ENCODE data around the gene PPIP5K1. TPM values are rescaled to one million over a fixed set of nuclear protein-coding genes. Genes with fewer than 3 reads are reported as not detected.

The PPIP5K1 gene
- total and polyA plus RNA-seq, 2 of the 4 experiments (the other 2 are of a cell fraction), result 12.7 to 14.2 TPM

DNA sequence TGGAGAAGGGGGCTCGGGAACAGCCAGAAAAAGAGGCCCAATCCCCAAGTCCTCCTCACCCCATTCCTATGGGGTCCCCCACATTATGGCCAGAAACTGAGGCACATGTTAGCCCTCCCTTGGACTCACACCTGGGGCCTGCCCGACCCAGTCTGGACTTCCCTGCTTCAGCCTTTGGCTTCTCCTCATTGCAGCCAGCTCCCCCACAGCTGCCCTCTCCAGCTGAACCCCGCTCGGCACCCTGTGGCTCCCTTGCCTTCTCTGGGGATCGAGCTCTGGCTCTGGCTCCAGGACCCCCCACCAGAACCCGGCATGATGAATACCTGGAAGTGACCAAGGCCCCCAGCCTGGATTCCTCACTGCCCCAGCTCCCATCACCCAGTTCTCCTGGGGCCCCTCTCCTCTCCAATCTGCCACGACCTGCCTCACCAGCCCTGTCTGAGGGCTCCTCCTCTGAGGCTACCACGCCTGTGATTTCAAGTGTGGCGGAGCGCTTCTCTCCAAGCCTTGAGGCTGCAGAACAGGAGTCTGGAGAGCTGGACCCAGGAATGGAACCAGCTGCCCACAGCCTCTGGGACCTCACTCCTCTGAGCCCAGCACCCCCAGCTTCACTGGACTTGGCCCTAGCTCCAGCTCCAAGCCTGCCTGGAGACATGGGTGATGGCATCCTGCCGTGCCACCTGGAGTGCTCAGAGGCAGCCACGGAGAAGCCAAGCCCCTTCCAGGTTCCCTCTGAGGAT, 62.0 kb downstream of the PPIP5K1 start:
- Histone ChIP-seq H2BK5ac (ENCODE audit: low read depth, low read length, poor library complexity, severe bottlenecking) (no peak overlapping the region), H2BK120ac (ENCODE audit: low read depth, low read length) (no peak overlapping the region), H2AK5ac (ENCODE audit: low read depth, low read length) (no peak overlapping the region), H4K8ac (ENCODE audit: low read depth in 2 of 2, low read length in 2 of 2) (no peak overlapping the region), H3K36me3 (ENCODE audit: control insufficient read depth, insufficient read depth, low read length) (peaks cover 50% of the 10 kb centered on the region), H3K4me2 (ENCODE audit: low read depth, low read length) (no peak overlapping the region), H2AK9ac (replicated peaks; ENCODE audit: low read depth, low read length, poor library complexity) (no peak overlapping the region), H3K9me3 (ENCODE audit: control insufficient read depth, insufficient read depth, low read length) (no peaks in the 10 kb centered on the region), H2AFZ (replicated peaks; ENCODE audit: low read length, poor library complexity) (no peak overlapping the region), H3K23ac (ENCODE audit: low read depth, low read length) (no peak overlapping the region), H3K79me1 (ENCODE audit: low read depth in 1 of 2, low read length in 2 of 2) (peaks cover 4 to 53% of the 10 kb centered on the region in 2 experiments), H3K4me1 (ENCODE audit: control insufficient read depth, insufficient read depth, low read length) (peaks cover 3% of the 10 kb centered on the region), H3K4ac (ENCODE audit: low read depth, low read length) (no peak overlapping the region), H3K14ac (replicated peaks; ENCODE audit: low read depth, low read length) (no peak overlapping the region), H4K91ac (ENCODE audit: insufficient read depth, low read depth, low read length) (no peak overlapping the region), H3K9ac (ENCODE audit: low read depth, low read length) (no peak overlapping the region), H3K56ac (ENCODE audit: extremely low read depth, insufficient read depth, low read length) (no peak overlapping the region), H4K5ac (ENCODE audit: low read depth, low read length) (no peak overlapping the region), H2BK15ac (ENCODE audit: low read depth, low read length) (no peak overlapping the region), H4K20me1 (ENCODE audit: insufficient read depth, low read length) (peaks cover 37% of the 10 kb centered on the region), H3K27ac (ENCODE audit: insufficient read depth, low read length) (no peak overlapping the region), H3K27me3 (ENCODE audit: control insufficient read depth, insufficient read depth, low read length) (no peaks in the 10 kb centered on the region), H3K18ac (ENCODE audit: low read depth, low read length) (no peak overlapping the region), H3K4me3 (ENCODE audit: insufficient read depth, low read depth, low read length) (no peak overlapping the region), H3K9me1 (ENCODE audit: insufficient read depth, low read length) (peaks cover 29% of the 10 kb centered on the region), H2BK20ac (ENCODE audit: low read depth, low read length) (no peak overlapping the region)
- dilution Hi-C loops (cut with HindIII; ENCODE audit: low sequenced_read_pairs, unreplicated experiment), result no loop called here
- no peak for DNase-seq
- TF ChIP-seq ELK1 (IDR thresholded peaks at IDR 0.05; ENCODE audit: borderline replicate concordance, low read depth, low read length) (no peak), NFE2L2 (IDR thresholded peaks at IDR 0.05; ENCODE audit: low read depth, low read length) (no peak), RAD21 (IDR thresholded peaks at IDR 0.05; ENCODE audit: low read length) (no peak), CEBPB (IDR thresholded peaks at IDR 0.05; ENCODE audit: low read depth, low read length) (no peak), POLR2A (IDR thresholded peaks at IDR 0.05; ENCODE audit: low read depth, low read length) (no peak), CHD1 (IDR thresholded peaks at IDR 0.05; ENCODE audit: low read depth, low read length) (no peak), SMC3 (IDR thresholded peaks at IDR 0.05; ENCODE audit: low read depth, low read length) (no peak), MXI1 (IDR thresholded peaks at IDR 0.05; ENCODE audit: borderline replicate concordance, low read depth, low read length) (no peak), RFX5 (IDR thresholded peaks at IDR 0.05; ENCODE audit: low read depth, low read length) (no peak), MAFK (IDR thresholded peaks at IDR 0.05; ENCODE audit: low read depth, low read length) (no peak)
- TF ChIP-seq, protein P1, sequence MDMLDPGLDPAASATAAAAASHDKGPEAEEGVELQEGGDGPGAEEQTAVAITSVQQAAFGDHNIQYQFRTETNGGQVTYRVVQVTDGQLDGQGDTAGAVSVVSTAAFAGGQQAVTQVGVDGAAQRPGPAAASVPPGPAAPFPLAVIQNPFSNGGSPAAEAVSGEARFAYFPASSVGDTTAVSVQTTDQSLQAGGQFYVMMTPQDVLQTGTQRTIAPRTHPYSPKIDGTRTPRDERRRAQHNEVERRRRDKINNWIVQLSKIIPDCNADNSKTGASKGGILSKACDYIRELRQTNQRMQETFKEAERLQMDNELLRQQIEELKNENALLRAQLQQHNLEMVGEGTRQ (IDR thresholded peaks at IDR 0.05; ENCODE audit: low read depth, low read length), result no peak
- in situ Hi-C loops (cut with MboI; ENCODE audit: low sequenced_read_pairs), result no loop called here
- intact Hi-C loops (cut with micrococcal nuclease), result no loop called here
- no TSS peak for BruUV-seq (replicated peaks)
- ChIA-PET POLR2A (ENCODE audit: unreplicated experiment) (no interaction called here), CTCF (no interaction called here)
- peak; percentile 4; the same call in 1 of the 2 replicates for ATAC-seq (ENCODE audit: low read depth)
- 100% methylated on average over 4 of the region's 12 CpGs; no CpG with 5 or more reads in 1 of the 2 experiments for WGBS, 2 experiments (ENCODE audit: extremely low coverage in 2 of 2, insufficient read length in 1 of 2)
